Fibroblast of skin of abdomen (primary cell): ENCODE results near the gene LRRC71.

ENCODE experiments used
- DNase-seq: peaks from one replicate; pipeline ENCODE4 v3.0.0-alpha.2; 2013

Gene LRRC71

DNA sequence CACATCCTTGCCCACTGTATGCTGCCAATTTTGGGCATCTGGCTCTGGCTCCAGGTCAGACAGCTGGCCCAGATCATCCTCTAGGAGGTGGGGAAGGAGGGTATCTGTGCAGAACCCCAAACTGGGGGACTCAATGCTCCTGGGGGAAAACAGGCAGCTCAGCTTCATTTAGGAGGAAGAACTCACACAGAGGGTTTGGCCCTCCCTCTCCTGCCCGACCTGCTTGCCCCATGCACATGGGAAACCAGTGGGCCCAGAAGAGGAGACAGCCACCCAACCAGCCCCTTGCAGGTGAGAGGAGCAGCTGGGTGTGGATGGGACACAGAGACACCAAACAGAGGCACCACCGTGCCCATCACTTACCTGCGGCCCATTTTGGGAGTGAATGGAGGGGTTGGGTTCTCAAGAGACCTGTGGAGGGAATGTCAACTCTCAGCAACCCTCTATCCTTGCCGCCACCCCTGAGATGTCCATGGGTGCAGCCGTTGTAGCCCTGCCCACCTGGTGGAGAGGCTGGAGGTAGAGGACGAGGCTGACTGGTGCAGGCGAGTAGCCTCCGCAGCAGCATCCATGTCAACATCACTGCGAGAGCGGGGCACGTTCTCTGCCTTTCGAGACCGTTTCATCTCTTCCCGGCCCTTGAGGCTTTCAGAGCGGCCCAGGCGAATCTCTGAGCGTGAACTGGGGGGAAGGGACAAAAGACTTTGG is 27.5 kb downstream of the LRRC71 start:
- DNase-seq: no peak

DNA sequence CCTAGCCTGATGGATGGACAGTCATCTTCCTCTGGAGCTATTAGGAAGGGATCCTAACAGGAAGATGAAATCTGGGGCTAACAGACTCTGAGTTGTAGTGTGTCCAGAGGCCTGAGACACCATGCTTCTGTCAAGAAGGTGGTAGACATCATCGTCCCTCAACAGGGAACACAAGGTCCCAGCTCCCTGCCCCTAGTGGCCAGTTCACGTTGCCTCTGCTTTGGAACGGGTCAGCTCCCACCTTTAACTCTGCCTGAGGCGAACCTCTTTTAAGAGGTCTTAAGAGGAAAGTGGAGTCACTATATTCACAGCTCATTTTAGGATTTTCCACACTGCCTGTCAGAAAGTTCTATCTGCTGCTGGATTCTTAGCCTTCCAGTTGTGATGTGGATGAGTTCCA is 28.3 kb downstream of the LRRC71 start:
- no peak for DNase-seq

DNA sequence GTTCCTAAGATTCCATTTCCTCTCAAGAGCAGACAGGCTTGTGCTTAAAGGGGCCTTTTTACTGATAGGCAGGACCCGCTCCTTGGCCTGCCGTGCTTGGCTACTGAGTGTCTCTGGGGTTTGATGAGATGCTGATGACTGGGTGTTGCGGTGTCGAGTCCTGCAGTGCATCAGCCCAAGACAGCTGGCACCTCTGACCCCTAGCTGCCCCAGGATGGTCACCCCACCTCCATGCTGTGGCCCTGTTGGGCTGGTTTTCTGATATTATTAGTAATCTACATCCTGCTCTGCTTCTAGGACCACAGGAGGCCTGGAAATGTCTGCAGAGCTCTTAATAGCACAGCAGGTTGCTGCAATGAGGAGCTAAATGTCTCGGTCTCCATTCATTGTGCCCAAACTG is 28.7 kb downstream of the LRRC71 start:
- DNase-seq: no peak

DNA sequence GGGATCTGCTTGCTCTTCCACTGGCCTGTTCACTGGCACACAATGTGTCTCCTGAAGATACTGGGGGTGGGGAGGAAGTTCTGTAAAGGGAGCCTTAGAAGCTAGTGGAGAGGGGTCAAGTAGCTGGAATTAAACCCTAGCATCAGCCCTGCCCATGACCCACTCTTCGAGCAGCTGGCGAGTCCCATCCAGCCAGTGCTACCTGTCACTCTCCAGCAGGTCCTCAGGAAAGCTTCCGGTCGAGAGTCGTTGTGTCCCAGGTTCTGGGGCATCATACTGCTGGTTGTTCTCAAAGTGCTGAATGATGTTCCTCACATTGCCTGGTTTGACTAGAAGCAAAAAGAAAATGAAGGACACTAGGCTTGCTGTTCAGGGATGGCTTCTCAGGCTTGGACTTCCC is 30.9 kb downstream of the LRRC71 start:
- no peak for DNase-seq

DNA sequence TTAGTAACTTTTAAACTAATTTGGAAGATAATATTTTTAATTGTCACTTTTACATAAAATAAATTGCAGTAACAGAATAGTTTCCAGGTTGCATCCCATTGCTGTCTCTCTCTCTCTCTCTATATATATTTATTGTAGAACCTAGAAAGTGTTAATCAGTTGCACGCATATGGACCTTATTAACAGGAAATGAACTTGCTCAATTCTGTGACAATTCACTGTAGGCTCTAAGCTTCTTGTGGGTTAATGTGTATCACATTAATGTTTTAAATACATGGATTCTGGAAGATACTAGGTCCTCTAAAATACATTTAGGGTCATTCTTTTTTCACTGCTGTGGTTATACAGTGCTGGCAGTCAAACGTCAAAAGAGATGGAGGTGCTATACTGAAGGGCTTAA is 33.1 kb downstream of the LRRC71 start:
- DNase-seq: no peak

DNA sequence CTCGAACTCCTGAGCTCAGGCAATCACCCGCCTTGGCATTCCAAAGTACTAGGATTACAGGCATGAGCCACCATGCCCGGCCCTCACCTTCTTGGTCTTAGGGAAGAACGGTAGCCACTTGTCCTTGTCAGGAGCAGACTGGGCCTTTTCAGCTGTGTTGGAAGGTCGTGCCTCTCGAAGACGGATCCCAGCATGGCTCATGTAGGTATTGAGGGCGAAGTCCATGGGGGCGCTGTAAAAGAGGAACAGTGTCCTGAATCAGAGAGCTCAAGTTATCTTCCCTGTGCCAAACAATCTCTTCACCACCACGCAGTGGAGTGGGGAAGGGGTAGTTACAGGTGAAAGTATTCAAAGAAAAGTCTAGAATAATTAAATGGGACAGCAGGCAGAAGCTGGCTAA is 35.9 kb downstream of the LRRC71 start:
- no peak for DNase-seq

DNA sequence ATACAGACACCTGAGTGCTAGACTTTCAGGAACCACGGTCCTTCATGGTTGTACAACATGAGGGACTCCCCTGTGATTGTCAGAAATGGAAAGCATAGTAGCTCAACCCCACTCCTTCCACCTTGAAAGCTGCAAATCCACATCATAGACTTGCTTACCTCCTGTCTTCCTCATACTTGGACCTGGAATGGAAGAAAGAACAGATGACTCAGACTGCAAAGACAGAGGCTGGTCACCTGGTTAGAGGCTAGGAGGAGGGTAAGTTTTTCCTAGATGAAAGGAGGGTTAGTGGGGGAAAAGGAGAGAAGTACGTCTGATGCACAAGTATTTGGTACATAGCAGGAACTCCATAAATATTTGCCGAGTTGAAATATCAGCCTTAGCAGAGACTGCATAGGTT is 37.2 kb downstream of the LRRC71 start:
- no peak for DNase-seq

DNA sequence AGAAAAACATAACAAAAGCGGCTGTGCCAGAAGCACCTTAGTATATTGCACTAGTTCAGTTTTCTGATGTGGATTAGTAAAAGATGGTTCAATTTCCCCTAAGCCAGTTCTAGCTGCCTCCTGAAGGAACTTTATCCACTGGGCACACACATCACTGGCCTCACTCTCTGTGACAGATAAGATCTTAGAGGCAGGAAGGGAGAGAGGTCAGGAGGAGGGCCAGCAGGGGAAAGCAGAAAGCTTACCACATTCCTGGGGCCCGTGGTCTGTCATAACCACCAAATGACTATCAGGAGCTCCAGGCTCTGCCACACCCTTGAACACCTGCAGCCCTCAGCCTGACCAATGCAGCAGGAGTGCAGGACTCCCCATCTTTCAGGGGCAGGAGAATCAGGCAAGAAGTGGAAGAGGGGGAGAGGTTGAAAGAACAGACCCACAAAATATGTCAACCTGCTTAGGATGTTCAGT is 37.8 kb downstream of the LRRC71 start:
- no peak for DNase-seq

DNA sequence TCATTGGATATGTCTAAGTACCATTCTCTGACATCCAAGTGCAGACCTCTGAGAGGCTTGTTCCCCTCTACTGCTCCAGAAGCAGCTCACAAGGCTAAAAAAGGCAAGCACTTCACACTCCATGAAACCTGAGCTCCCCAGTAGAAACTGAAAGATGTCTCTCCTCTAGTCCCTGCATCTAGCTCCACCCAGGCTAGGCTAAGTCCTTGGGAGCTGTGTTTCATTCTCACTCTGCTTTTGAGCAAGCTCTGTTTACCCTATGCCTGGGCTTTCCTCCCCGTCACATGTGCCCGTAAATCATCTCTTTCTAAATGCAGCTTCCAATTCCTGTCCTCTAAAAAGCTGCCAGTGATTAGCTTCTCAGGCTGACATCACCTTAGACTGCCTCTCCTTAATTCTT is 39.0 kb downstream of the LRRC71 start:
- DNase-seq: peak; percentile 61

DNA sequence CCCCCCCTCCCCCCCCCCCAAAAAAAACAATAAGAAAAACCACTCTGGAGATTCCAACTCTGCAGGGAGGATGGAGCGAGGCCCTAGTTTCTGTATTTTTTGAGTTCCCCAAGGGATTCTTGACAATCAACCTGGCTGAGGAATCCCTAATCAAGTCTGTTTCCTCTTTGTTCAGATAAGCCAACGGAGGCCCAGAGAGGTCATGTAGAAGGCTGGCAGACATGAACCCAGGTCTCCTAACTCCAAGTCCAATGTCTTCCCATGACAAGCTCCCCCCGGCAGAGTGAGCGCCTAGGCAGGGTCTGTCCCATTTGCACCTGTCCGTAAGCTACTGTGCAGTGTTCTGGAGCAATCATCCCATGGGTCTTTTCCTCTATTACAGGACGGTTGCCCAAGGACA is 39.5 kb downstream of the LRRC71 start:
- no peak for DNase-seq

DNA sequence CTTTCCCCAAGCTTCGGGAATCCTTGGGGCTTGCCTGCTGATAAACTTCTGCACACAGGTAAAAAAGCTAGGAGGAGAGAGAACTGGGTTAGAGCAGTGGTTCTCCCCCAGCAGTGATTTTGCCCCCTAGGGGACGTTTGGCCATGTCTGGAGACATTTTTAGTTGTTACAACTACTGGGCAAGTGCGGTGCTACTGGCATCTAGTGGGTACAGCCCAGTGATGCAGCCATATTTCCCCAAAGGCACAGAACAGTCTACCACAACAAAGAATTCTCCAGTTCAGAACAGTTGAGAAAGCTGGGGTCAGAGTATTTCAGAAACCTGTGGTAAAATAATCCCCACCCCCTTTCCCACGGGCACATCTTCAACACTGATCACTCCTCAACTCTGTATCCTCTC is 41.3 kb downstream of the LRRC71 start:
- DNase-seq: no peak

DNA sequence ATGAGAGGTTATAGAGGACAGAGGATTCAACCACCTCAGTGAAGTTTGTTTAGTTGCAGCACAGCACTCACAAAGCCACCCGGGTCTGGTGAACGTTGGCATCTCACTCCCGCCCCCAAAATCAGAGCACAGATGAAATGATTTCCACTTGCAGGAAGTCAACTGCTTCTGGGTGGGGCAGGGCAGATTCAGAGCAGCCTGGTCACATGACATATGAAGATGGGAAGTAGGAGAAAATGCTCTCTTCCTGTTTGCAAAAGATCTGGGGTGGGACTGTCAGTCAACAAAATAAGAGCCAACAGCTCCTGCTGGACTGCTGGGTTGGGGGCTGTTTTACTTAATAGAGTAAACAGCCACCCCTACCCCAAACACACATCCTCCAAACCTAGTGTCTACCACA is 43.2 kb downstream of the LRRC71 start:
- DNase-seq: no peak

DNA sequence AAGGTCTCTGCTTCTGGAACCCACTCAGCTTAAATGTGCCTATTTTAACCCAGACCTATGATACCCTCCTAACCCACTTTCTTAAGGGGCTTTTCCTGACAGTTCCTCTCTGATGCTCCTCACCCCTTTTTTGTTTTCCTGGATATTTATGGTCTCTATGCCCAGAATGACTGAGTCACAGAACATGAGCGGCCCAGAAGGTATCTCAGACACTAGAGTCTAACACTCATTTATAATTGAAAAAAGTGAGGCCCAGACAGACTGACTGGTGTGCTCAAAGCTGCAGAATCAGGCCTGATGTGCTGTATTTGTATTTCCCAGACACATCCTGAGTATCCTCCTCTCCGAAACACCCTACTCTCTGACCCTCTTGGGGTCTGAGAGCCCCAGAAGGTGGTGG is 44.0 kb downstream of the LRRC71 start:
- peak; percentile 28 for DNase-seq

DNA sequence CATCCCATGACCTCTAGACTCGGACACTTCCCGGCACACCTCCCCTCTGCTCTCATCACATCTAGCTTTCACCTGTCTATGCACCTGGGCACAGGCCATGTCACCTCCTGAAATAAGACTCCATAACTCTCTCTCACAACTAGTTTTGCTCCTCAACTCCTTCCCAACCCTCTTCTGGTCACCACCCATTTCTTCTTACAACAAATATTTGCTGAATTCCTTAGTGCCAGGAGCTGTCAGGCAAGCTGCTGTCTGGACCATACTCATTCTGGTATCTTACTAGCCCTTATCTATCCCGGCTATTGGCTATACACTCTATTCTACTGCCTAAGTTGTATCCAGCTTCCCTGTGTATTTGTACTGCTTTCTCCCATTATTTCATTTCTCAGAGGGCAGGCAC is 49.1 kb downstream of the LRRC71 start:
- DNase-seq: no peak

DNA sequence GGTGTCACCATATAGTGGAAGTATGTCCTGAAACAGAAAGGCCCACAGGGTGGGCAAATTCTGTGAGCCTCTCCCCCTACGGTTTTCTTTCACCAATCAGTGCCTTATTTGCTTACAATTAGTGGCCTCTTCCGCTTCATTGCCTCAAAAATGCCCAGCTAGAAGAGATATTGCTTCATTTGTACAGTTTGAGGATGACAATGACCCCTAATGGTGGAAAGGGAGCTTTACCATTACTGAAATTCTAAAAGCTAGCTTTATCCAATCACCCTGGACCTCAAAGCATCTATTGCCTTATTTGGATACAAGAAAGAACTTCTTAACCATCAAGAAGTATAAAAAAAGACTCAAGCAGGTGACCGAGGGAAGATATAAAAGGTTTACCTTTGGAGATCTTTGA is 49.6 kb downstream of the LRRC71 start:
- peak; percentile 17 for DNase-seq

DNA sequence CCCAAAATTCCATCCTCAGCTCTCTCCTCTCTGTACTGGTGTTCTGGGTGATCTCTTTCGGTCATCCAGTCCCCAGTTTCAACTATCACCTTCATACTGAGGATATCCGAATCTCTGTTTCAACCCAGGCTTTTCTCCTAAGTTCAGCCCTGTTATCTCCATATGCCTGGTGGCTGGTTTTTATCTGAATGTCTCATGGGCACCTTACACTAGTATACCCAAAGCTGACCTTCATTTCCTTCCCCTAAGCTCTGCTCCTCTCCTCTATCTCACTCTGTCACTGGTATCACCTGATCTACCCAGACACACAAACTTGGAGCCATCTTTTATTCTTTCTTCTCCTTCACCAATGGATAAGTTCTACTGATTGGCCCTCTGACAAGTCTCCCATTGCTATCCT is 53.0 kb downstream of the LRRC71 start:
- DNase-seq: no peak

DNA sequence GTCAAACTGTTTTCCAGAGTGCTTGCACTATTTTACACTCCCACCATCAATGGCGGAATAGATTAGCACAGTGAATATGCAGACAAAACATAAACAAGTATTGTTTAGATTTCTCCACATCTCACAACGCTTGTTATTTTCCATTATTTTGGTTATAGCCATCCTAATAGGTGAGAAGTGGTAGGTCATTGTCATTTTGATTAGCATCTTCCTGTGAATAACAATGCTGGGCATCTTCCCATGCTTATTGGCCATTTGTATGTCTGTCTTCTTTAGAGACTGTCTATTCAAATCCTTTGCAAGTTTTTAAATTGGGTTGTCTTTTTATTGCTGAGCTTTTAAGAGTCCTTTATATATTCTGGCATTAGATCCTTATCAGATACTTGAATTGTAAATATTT is 54.7 kb downstream of the LRRC71 start:
- no peak for DNase-seq

DNA sequence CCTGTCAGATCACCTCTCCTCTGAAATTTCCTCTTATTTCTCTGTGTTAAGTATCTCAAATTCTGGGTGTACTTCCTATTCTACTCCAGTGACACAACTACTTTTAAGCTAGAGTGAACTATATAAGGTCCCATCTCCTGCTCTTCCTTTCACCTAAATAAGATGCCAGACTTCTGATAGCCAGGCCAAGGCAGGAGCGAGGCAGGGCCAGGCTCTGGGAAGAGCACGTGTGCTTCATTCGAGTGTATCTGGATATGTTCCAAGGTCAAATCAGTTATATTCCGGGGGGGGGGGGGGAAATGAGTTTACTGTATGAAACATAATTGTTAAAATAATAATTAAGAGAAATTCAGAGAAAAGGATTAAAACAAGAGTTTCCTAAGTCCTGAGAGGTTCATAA is 60.1 kb downstream of the LRRC71 start:
- DNase-seq: no peak
